Stromal cell of bone marrow (primary cell): Measurements from ENCODE around the gene ACBD4.
"Not testable (repeated sequence)": the region's sequence is repeated elsewhere in the genome, so short reads cannot be mapped to it uniquely, and the experiment has no call there.

Experiments
- DNase-seq: peaks from one replicate; pipeline ENCODE4 v3.0.0-alpha.2; 2012; ENCODE audit warnings: low read depth

The ACBD4 gene

DNA sequence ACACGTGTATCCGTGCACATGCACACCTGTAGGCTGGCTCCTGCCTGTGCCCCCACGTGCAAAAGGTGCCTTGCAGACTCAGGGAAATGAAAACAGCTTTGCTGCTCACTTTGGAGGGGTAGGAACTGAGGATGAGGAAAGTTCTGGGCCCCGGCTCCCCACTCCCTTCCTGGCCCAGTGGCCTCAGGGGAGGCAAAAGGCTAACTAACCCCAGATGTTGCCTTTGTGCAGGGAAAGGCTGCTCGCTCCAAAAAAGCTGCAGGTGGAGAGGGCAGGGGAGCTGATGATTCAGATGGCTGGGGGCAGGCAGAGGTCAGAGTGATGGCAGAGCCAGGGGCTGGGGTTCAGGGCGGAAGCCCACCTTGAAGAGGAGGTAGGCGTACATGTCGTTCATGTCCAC lies 15.5 kb upstream of the ACBD4 start:
- no peak for DNase-seq

DNA sequence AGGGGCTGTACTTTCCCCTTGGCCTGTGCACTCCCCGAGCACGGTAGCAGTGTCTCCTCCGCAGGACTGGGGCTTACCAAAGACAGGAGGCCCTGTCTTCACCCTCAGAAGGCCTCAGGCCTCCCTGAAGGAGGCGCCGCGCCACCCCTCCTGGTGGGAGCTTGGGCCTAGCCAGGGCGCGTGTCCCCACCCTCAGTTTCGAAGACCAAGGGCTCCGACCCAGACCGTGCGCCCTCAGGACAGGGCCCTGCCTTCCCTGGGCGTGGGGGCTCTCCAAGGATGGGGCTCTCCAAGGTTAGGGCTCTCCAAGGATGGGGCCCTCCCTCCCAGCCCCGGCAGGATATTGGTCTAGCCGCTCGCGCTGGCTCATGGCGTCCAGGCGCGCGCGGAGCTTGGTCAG lies 14.9 kb upstream of the ACBD4 start:
- DNase-seq, result no peak

DNA sequence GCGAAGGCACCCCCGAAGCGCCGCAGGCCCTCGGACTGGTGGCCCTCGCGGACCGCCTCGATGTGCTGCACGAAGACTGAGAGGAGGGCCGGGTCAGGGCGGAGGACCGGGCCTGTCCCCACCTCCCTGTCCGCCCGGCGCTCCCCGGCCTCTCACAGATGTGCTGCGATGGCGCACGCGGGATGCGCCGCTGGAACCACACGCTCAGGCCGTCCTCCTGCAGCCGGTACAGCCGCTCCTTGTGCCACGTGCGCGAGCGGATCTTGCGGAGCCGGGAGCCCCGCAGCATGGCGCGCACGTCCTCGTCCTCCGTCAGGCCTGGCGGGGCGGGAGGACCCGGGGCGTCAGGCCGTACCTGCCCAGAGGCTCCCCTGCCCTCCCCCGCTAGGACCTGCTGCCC lies 14.4 kb upstream of the ACBD4 start:
- DNase-seq, result no peak

DNA sequence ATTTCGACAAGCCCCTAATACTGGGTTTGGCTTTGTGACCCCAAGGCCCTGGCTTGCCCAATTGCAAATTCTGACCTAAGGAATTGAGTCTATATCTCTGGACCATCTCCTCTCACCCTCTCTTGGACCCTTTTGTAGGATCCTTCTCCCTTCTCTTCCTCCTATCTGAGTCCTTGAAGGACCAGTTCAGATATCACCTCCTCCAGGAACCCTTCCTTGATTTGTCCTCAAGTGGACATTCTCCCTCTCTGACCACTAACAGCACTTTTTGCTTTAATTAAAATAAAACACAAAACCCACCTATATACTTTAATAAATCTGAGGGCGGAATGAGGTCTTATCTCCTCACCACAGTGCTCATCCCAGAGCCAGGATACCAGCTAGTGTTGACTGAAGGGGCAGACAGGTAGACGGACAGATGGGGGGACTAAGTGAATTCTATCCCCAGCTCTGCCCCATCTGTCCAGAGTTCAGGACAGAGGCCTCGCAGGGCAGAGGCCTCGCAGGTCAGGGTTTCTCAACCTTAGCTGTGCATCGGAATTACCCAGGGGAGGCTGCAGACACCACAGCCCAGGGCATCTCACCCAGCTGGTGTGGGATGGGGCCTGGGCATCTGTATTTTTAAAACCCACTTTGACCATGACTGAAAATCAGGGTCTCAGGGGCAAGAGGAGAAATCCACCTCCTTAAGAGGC lies 12.3 kb upstream of the ACBD4 start:
- no peak for DNase-seq

DNA sequence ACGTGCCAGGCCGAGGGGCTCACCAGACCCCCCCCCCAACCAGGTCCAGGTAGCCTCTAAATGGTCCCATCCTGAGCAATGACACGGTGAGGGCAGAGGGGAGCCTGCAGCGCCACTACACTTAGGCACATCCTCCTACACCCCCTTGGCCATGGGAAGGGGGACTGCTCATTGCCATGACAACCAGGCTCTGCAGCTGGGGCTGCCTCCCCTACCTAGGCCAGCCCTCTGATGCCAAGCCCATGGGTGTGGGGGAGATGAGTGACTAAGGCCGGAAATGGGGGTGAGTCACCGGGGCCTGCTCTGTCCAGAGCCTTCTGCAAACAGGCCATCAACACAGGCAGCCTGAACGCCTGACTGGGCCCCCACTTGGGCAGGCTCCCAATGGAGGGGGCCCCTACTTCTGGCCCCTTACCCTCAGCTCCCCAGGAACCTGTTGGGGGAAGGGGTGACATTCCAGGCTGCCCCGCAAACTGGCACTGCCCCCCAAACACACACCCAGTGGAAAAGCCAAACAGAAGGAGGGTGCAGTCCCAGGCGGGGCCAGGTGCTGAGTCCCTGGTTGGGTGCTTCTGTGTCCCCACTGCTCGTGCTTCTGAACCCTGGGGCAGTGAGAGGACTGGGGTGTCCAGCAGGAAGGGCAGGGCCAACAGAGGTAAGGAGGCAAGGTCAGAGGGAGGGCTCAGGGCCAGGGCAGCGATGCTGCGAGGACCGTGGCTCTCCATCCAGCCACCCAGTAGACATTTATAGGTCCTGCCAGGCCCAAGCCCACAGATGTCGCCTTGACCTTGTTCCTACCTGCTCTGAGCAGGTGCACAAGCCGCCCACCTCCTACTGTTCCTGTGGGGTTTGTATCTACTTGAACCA lies 11.3 kb upstream of the ACBD4 start:
- peak; percentile 74 for DNase-seq

DNA sequence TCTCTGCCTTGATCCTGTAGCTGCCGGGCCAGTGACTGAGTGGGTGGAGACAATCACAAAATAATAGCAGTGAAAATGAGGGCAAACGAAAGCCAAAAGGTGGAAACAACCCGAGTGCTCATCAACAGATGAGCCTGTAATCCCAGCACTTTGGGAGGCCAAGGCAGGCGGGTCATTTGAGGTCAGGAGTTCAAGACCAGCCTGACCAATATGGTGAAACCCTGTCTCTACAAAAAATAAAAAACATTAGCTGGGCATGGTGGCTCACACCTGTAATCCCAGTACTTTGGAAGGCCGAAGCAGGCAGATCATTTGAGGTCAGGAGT lies 10.7 kb upstream of the ACBD4 start:
- DNase-seq, result not testable (repeated sequence)

DNA sequence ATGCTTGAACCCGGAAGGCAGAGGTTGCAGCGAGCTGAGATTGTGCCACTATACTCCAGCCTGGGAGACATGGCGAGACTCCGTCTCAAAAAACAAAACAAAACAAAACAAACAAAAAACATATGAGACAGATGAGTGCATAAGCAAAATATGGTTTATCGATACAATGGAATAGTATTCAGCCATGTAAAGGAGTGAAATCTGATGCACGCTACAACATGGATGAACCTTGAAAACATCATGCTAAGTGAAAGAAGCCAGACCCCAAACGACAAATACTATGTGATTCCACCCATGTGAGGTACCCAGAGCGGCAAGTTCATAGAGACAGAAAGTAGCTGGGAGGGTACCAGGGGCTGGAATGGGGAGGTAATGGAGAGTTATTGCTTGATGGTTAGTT lies 10.0 kb upstream of the ACBD4 start:
- no peak for DNase-seq

DNA sequence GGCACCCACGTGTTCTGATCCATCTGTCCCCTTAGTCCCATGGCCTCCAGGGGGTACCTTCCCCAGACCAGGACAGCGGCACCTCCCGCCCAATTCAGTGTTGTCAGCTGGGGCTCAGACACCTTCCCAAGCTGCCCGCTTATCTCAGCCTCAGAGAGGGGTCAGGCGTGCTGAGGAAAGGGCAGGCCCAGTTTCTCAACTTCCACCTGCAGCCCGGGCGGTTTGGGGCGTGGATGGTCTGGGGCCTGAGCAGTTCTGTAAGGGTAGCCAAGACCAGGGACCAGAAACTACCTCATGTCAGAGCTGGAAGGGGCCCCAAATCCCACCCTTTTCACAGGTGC lies 8.3 kb upstream of the ACBD4 start:
- DNase-seq, result no peak

DNA sequence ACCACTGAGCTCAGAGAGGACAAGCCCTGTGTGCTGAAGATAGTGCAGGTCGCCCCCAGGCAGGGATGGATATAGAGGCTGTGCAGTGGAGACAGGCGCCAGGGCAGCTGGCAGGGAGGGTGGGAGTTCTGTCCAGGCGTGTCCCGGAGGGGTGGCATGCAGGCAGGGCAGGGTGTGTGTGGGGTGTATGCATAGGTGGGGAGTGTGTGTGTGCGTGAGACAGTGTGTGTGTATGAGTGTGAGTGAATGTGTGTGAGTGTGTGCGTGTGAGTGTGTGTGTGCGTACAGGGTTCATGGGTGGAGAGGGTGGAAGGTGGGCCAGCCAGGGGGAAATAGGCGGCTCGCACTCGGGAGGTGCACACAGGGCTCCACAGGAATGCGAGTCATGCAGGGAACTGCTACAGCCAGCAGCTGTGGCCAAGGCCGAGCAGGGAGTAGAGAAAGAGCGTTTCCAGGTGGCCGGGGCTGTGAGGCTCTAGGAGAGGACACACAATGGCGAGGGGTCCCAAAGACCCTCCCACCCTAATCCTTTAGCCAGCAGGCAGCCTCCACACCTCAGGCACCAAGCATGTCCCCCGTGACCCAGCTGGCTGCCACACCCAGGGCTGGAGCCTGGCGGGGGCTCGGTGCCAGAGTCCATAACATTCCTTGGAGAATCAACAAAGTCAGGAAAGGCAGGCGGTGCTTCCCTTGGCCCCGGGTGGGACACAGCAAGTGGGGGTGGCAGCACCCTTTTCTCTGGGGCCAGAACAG lies 7.8 kb upstream of the ACBD4 start:
- DNase-seq, result no peak

DNA sequence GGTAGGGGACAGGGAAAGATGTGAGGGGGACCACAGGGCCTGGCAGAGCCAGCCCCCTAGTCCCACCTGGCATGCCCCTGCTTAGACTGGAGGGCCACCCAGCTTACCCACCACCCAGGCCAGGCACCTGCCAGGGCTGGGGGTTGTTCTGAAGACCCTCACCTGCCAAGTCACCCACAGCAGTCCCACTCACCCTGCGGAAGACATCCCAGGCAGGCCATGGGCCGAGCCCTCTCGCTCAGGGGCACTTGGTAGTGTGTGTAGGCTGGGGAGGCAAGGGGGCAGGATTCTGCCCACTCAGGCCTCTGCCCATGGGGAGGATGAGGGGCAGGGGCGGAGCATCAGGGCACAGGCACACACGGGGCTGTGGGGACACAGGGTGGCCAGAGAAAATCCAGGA lies 7.2 kb upstream of the ACBD4 start:
- no peak for DNase-seq

DNA sequence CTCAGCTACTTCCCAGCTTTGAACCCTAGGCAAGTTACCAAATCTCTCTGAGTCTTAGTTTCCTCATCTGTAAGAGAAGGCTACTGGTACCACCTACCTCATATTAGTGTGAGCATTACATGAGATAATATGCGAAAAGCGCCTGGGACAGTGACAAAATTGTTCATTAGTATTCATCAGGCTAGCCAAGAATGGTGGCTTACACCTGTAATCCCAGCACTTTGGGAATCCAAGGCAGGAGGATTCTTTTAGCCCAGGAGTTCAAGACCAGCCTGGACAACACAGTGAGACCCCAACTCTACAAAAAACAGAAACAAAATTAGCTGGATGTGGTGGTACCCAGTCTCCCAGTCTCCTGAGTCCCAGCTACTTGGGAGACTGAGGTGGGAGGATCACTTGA lies 6.5 kb upstream of the ACBD4 start:
- no peak for DNase-seq

DNA sequence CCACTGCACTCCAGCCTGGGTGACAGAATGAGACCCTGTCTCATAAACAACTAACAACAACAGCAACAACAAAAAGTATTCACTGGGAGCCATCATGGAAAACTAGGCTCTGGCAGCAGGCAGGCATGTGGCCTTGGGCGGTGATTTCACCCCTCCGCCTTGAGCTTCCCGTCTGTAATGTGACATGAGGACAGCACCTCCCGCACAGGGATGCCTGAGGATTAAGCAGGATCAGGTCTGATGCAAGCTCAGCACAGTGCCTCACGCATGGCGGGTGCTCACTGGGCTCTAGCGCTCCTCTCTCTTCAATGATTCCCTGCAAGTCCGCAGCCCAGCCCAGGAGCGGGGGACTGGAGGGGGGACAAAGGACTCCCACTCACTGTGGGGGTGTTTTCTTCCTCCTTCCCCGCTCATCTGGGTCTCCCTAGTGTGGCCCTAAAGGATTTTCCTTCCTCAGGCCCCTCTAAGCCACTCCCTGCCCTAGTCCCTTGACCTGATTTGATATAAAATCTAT lies 6.0 kb upstream of the ACBD4 start:
- no peak for DNase-seq

DNA sequence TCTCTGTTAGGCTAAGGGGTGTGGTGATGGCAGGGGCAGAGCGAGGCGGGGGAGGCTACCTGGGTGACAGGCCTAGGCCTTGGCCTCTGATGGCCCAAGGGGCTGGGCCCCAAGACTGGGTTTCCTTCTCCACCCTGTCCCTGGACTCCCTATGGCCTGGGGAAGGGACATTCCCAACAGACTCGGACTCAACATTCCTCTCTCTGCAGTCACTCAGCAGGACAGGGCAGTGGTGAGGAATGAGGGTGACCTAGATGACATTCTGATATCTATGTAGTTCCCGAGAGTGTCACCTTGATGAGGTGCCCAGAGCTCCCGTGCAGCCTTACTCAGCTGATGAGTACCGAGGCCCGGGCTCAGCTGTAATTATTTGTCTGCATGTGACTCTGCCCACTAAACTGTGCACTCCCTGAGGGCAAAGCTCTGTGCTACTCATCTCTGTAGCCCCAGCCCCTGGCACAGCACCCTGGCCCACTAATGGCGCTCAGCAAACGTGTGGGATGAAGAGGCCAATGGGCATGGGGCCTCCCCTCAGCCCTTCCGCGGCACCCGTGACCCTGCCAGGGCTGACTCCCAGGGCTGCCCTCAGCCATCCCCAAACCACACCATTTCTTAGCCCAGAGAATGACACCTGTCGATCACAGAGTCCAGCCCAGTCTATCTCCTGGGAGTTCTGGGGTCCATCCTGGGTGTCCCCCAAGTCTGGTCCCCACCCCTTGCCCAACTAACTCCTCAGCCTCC lies 5.4 kb upstream of the ACBD4 start:
- no peak for DNase-seq

DNA sequence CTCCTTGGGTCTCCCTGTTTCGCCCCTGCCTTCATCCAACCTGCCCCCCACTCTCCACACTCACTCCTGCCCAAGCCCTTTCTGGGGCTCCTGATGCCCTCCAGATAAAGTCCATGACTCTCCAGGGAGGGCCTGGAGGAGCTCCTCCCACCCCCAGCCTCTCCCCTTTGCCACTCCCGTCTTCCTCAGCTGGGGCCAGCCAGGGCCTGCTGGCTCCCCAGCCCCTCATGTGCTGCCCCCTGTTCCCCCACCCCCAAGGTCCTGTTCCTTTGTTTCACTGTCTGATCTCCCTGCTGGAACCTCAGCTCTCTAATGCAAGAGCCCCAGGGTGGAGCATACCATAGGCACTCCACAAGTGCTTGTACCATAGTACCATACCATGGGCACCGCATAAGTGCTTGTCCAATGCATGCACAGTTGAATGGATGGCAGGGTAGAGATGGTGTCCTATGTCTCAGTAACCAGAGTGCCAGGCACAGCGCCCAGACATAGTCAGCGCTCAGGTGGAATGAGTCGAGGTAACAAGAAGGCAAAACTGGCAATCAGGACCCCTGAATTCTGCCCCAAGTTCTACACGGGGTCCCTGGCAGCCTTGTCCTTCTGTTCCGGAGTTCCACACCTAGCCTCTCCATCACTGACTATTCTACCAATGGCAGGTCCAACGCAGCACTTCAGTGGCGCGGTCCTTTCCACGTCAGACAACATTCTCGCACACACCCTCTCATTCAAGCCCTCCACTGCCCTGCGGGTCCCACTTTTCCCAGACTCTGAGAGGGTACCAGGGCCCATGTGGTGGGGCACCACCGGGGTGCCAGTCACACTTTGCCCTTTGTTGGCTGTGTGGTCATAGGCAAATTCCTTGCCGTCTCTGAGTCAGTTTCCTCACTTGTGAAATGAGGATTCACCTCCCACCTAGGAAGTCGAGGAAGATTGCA lies 4.5 kb upstream of the ACBD4 start:
- DNase-seq, result no peak

DNA sequence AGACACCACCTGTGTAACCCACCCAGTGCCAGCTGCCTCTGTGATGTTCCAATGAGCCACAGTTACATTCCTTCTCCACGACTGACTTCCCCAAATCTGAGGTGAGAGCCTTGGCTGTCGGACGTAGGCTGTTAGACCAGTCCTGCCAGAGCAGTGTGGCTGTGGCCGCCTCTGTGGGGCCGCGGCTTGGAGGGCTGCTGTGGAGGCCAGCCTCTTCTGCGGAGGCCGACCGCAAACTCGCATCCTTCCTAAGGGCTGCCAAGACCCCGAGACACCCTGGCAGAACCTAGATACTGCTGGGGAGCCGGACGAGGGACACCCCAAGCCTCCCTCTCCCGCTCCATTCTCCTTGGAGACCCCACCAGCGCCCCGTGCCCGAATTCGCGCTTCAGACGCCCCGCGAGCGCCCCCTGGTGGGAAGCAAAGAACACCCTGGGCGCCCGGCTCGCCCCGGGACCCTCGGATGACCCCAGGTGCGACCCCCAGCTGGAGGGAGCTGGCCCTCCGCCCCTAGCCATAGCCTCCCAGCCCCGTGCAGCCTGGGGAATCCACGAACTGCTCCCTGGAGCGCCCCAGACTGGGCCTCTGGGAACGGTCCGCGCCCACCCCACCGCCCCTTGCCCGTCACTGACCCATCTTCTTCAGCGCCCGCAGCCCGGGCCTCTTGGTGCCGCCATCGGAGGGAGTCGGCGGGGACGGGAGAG lies 3.7 kb upstream of the ACBD4 start:
- no peak for DNase-seq

DNA sequence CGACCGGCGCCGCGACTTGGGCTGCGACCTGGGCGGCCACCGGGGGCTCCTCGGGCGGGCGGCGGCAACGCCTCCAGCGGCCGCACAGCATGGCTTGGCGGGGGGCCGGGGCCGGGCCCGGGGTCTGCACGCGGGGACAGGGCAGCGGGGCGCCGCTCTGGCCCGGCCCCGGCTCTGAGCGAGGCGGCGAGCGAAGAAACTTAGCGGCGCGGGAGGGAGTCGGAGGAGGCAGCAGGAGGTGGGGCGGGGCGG lies 3.2 kb upstream of the ACBD4 start, which contains the start of gene PLCD3:
PLCD3 (minus strand) TSS at position 196 of the 252 bp plus-strand sequence; CDS start at position 91, 105 bp downstream.
- DNase-seq, result no peak

DNA sequence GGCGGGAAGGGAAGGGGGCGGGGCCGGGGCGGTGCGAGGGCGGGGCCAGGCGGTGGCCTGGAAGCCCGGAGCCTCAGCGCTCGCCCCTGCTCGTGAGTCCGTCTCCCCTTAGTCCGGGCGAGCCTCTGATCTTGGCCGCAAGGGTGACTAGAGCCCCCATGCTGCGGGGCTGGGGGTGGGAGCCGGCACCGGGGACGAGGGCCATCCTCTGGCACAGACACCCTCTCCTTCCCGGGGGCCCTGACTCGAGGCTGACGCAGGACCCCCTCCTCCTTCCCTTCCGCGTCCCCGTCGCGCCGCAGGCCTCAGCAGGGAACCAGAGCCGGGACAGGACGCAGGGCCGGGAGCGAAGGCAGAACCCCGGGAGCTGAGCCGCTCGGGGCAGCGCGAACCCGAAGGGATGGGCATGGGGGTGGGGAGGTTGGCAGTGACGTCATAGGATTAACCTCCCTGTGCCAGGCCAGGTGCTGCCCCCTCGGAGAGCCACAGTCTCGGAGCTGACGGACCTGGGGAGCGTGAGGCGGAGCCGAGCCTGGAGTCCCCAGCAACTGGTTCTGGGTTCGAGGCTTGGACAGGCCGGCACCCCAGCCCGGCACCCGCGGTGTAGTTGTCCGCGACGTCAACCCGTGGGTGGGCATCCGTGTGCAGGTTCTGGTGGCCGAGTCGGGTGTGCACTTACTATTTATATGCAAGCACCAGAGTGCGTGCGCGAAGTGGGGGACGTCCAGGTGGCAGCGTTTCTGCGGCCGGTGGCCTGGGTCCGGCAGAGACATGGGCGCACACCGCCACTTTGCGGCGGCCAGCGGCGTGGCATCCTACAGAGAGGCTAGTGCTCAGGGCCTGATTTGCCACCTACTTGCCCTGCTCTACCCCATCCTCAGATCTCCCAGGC lies 2.7 kb upstream of the ACBD4 start:
- DNase-seq, result peak; percentile 48

DNA sequence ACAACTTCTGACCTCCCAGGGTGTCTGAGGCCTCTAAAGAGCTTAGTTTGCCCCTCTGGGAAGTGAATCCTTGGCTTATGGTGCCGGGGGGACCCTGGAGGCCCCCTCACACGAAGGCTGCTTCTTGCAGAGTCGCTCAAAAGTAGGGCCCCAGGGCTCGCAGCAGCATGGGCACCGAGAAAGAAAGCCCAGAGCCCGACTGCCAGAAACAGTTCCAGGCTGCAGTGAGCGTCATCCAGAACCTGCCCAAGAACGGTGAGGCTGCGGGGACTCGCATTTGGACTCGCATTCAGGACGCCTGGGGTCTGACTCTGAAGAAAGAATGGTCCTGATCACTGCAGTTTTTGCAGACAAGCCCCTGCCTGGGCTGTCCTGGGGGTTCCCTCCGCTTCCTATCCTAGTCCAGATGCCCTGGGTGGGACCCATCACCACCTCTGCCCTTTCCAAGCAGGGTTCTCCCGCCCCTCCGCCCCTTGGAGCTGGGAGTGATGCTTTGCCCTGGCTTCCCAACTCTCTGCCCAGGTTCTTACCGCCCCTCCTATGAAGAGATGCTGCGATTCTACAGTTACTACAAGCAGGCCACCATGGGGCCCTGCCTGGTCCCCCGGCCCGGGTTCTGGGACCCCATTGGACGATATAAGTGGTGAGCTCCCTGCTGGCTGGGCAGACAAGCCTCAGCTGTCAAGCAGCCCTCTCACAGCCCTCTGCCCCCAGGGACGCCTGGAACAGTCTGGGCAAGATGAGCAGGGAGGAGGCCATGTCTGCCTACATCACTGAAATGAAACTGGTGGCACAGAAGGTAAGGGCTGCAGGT lies 698 bp downstream of the ACBD4 start:
- no peak for DNase-seq
